HT1080 (cell line): Measurements from ENCODE around the gene CASKIN1. TPM values are rescaled to one million over a fixed set of nuclear protein-coding genes. Genes with fewer than 3 reads are reported as not detected.

ENCODE experiments used
- DNase-seq: peaks from one replicate; pipeline ENCODE4 v3.0.0-alpha.2; 2015; ENCODE audit warnings: low read depth
- total RNA-seq: library from RNA; depleted of rRNA; stranded (reverse); fragments of >200 nt; shearing (Covaris generic); gene quantifications from 2 replicates; pipeline ENCODE4 v1.2.3, GENCODE V29; 2014

Gene CASKIN1
- total RNA-seq, 1 experiment from 2014 or later: 0.10 TPM

DNA sequence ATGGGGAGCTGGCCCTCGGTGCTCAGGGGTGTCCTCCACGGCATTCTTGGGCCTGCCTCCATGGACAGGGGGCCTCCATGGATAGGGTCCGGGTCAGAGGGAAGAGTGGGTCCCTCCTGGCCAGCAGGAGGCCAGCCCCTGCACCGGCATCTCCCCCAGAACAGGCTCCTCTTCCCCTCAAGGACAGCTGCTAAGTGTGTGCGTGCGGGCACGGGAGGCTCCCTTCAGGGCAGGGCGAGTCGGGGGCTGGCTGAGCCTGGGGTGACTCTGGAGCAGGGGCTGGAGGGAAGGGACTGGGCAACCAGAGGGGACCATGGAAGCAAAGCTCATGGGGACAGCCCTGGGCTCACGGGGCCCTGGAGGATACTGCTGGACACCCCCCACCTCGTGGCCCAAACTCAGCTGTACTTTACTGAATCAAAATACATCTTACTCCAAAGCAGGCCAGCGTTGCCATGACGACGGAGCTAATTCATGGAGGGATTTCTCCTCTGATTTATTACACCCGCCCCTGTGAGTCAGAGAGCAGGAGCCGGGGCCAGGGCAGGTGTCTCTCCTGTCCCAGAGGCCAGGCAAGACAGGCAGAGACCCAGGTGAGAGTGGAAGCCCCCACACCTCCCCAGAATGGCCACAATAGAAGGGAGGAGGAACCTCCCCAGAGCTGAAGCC lies 2.1 kb downstream of the CASKIN1 start:
- DNase-seq: peak; percentile 62

DNA sequence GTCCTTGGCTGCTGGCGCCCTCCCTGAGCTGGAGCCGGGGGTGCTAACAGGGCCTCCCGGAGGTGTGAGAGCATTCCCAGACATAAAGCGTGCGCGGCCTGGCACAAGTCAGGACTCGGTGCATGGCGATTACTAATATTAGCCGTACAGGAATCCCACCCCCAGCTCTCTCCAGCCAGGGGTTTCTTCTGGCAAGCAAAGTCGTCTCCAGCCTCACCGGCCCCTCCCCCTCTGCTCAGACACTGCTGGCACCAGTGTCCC lies 5.0 kb downstream of the CASKIN1 start:
- no peak for DNase-seq

DNA sequence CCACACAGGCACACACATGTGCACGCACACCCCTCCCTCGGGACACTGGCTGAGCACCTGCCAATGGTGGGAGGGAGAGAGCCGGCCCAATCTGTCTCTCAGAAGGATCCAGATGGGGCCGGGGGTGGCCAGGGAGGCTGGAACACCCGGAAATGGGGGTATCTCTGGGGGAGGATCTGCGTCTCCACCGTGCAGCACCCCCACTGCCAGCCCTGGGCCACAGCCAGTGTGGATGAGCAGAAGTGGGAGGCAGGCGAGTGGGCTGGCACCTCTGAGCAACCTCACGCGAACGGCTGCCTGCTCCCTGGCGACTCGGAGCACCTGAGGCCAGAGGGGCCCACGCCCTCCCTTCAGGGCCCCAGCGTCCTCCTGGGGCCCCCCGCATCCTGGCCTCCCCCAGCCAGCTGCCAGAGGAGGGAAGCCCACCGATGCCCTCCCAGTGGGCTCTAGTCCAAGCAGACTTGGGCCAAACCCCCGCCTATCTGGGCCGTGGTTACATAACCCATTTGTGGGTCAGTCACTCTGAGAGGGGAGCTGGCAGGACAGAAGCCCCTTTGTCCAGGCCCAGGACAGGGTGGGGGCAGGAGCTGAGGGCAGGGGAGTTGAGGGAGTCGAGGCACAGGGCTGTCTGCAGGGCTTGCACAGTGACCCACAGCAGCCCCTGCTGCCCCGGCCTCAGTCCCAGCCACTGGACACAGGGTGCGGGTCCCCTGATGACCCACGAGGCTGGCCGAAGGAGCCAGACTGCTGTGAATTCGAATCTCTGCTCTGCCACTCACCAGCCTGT lies 5.6 kb downstream of the CASKIN1 start:
- no peak for DNase-seq

DNA sequence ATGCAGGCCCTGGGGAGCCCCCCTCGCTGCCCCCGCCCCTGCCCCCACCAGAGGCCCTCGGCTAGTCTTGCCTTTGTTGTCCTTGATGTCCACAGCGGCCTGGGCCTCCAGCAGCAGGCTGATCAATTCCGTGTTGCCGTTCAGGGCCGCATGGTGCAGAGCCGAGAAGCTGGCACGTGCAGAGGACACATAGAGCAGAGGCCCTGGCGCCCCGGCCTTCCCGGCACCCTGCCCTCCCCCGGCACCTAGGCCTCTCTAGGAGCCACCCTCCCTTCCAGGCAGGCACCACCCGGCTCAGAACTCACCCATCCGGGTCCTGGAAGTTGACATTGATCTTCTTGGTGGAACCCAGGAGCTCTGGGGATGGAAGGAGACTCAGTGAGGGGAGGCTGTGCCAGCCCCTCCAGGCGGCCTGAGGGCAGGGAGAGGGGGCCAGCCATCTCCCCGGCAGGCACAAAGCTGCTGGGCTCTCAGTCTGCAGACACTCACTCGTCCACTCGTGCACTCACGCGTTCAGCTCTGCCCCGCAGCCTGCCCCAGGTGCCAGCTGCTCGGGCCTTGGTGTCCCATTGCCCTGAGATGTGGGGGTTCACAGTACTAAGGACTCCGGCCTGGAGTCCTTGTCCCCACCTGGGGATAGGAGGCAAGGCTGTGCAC lies 6.3 kb downstream of the CASKIN1 start:
- no peak for DNase-seq

DNA sequence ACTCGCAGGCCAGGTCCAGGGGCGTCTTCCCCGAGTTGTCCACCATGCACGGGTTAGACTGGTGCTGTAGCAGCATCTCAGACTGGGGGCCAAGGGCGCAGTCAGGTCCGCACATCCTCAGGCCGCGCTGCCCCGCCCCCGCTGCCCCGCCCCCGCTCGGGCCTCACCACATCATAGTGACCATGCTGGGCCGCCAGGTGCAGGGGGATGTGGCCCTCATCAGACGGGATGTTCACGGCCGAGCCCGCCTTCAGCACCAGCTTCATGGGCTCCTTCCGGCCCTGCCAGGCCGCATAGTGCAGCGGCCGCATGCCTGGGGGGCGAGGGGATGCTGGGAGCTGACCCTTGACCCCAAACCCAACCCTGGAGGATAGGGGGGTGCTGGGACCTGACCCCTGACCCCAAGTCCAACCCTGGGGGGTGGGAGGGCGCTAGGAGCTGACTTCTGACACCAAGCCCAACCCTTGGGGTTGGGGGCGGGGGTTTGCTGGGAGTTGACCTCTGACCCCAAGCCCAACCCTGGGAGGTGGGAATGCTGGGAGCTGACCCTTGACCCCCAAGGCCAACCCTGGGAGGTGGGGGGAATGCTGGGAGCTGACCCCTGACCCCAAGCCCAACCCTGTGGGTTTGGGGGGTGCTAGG lies 7.0 kb downstream of the CASKIN1 start:
- DNase-seq: no peak

GRCh38 chr16:2188395-2188794 lies 8.0 kb downstream of the CASKIN1 start:
- no peak for DNase-seq

DNA sequence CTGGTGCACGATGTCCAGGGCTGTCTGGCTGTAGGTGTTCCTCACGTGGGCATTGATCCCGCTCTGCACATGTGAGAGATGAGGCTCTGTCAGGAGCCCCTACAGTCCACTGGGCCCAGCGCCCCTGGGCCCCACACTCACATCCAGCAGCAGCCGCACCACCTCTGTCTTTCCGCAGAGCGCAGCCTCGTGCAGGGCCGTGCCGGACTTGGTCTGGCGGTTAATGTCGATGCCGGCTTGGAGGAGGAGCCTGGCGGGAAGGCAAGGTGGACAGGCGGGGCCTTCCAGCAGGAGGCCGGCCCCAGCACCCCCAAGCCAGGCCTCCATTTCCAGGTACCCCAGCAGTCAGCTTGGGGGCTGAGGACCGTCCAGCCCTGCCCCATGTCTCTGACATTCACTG lies 9.2 kb downstream of the CASKIN1 start:
- no peak for DNase-seq

DNA sequence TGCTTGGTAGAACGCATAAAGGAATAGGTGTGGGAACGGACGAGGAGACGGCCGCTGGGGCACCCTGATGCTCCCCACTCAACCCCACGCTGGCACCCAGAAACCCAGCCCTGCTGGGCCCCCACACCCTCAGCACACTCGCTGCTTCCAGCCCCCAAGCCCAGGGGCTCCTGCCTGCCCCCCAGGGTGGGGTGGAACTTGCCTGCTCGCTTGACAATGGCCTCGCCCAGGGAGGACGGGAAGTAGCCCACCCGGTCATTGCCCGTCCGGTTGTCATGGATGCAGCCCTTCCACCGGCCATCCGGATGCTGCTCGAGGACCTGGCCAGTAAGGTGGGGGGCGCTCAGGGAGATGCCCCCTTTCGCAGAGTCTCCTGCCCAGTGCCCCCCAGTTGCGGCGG lies 9.9 kb downstream of the CASKIN1 start:
- DNase-seq: no peak

- no peak for DNase-seq
Measured at GRCh38 chr16:2186064-2186463, 10.3 kb downstream of the CASKIN1 start.

DNA sequence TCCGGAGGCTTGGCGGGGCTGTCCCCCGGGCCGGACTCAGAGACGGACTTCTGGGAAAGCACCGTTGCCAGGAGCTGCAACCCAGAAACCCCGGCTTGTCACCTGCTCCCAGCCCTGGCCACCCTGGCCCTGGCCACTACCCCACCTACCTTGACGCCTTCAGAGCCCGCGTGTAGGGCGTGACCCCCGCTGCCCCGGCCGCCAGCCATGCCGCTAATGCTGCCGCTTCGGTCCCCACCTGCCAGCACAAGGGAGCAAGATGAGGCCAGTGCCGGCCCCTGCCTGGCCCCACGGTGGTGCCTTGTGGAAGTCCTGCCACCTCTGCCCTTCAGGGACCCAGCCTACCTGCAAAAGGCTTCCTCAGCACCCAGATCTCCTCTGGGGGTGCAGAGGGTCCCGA lies 11.4 kb downstream of the CASKIN1 start:
- DNase-seq: no peak

DNA sequence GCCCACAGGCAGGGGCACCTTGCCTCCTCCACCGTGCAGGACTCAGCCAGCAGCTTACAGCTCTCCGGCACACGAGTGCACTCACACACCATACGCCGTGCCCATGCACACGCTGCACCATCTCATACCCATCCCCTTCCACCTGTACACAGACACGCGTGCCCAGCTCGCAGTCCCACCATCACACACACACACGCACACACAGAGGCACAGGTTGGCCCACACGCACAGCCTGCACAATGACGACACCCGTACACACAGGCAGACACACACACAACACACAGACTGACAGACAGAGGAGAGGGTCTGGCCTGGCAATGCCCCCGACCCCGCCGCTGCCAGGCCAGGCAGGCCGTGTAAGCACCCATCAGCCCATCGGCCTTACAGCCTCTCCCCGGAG lies 12.1 kb downstream of the CASKIN1 start:
- DNase-seq: no peak

DNA sequence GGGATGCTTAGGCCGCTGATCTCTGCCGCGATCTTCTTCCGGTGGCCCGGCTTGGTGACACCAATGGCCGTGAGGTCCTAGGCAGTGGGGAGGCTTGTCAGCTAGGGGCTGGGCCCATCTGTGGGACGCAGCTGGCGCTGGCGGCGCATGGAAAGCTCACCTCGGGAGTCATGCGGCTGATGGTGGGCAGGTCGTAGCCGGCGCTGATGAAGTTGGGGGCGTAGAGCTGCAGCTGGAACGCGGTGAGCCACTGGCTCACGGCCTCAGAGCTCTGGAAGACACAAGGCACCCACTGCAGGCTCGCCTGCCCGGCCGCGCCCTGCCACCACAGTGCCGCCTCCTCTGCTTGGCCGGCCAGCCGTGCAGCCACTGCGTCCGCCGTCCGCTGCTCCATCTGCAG lies 12.7 kb downstream of the CASKIN1 start:
- DNase-seq: no peak

DNA sequence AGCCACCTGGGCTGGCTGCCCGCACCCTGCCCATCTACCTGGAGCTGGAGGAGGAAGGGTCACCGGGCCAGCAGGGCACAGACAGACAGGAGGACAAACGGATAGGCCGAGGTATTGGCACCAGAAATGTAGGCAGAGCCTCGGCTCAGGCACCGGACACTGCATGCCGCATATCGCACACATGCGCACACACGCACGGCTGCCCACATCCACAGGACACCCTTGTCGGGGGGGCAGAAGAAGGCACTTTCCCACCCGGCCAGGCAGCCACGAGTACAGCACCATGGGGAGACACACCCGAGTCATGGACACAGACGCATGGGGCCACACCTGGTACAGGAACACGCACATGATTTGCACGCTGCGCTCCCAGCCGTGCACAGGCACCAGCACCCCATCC lies 14.5 kb downstream of the CASKIN1 start:
- no peak for DNase-seq

- DNase-seq: no peak
Measured at GRCh38 chr16:2180962-2181923, 15.2 kb downstream of the CASKIN1 start.

GRCh38 chr16:2180461-2180860 lies 15.9 kb downstream of the CASKIN1 start:
- no peak for DNase-seq

DNA sequence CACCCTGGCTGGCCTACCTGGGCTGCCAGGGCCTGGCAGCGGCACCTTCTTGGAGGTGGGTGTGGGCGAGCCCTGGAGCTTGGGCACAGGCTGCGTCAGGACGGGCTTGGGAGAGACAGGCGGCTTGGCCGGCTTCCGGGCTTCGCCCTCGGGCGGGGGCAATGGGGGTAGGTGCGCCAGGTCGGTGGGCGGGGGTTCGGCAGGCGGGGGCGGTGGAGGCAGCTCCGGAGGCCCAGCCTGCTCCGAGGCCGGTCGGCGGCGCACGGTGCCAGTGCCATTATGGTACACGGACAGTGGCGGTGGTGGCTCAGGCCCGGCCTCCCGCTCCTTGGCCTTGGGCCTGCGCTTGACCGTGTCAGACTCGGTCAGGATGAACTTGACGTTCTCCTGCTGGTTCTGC lies 16.8 kb downstream of the CASKIN1 start:
- no peak for DNase-seq

GRCh38 chr16:2179107-2179501 lies 17.3 kb downstream of the CASKIN1 start:
- DNase-seq: no peak

DNA sequence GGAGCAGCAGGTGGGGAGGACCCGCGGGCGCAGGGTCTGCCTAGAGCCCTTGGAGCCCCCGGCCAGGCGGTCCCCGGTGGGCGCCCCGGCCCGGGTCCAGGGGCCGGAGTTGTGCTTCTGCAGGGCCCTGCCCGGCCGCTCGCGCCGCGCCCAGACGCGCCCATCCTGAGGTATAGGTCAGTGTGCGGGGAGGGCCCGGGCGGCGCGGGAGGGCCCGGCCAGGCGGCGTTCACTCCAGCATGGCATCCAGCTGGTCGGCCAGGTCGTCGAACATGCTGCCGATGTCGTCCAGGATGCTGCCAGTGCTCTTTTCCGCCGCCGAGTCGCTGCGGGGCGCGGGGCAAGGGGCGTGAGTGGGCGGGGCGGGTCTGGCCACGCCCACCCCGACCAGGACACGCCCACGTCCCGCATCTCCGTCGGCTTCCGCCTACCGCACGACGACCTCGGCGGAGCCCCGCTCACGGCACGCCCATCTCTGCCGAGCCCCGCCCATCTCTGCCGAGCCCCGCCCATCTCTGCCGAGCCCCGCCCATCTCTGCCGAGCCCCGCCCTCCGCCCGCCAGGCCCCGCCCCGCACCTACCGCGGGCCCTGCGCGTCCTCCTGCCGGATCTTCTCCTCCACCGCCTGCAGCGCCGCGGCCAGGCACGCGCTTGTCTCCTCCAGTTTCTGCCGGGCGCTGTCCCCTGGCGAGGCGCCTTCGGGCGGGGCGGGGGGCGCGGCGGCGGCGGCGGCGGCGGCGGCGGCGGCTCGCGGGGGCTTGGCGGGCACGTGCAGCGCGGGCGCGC lies 17.9 kb downstream of the CASKIN1 start:
- DNase-seq: no peak

- no peak for DNase-seq
Measured at GRCh38 chr16:2177561-2177960, 18.8 kb downstream of the CASKIN1 start.

- no peak for DNase-seq
Measured at GRCh38 chr16:2177101-2177500, 19.3 kb downstream of the CASKIN1 start.
